Activated naive CD4-positive, alpha-beta T cell treated with anti-CD3 and anti-CD28 coated beads, Interleukin-2, amount 50 U/mL, for 72 hours (primary cell): ENCODE measurements around the gene POM121C. TPM values are rescaled to one million over a fixed set of nuclear protein-coding genes. Genes with fewer than 3 reads are reported as not detected.
"Not testable (repeated sequence)": the region's sequence is repeated elsewhere in the genome, so short reads cannot be mapped to it uniquely, and the experiment has no call there.

Experiments
- ATAC-seq, 2 donors: fragments of 150-1000 bp; cut with Tn5 transposase; 2 replicates each; pipeline ENCODE4 v1.10.0; 2021; ENCODE audit warnings: mild to moderate bottlenecking in 2 of 2, moderate library complexity in 2 of 2
- DNase-seq, 2 donors: peaks; one replicate each; pipeline ENCODE4 v3.0.0; 2021 to 2022; ENCODE audit warnings: low spot score in 2 of 2
- H3K27ac Mint-ChIP-seq, 2 donors: one replicate each; pipeline ENCODE4 v1.8.0; 2022; ENCODE audit warnings: mild to moderate bottlenecking in 2 of 2, mixed read lengths in 2 of 2
- H3K36me3 Mint-ChIP-seq, 2 donors: one replicate each; pipeline ENCODE4 v1.8.0; 2022; ENCODE audit warnings: mixed read lengths in 2 of 2
- H3K9me3 Mint-ChIP-seq, 2 donors: one replicate each; pipeline ENCODE4 v1.8.0; 2022; ENCODE audit warnings: mixed read lengths in 2 of 2
- total RNA-seq, 2 donors: library from RNA; stranded (reverse); gene quantifications; one replicate each; pipeline ENCODE4 v1.2.3, GENCODE V29; 2022

Gene POM121C
- 100 to 1,000 TPM in 1 of 2 donors, 10 to 100 TPM in 1; 54.1 to 111 TPM for total RNA-seq

DNA sequence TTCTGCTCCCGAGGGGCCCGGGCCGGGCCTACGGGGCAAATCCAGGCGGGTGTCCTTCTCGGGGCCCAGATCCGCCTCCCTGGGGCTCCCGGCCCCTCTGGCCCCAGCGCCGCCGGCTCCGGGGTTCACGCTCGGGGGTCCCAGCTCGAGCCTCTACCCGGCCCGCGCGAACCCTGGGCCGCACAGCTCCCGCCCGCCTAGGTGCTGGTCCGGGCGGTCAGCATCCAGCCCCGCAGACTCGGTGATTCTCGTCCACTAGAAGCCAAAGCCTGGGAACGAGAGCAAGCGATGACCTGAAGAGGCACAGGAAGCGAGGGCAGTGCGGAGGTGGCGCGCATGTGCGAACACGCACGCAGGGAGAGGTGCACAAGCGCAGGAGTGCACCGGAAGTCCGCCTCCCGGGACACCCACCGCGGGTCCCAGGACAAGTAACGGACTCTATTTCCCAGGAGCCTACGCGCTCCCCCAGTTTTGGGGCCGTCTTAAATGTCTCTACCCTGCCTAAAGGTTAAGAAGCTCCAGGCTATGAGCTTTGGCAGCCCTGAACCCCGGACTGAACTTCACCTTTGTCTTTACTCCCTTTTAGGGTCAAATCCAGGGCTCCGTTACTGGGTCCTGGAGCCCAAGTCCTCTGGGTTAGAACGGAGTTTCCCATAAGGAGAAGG, at the start of gene POM121C:
POM121C (minus strand) TSS at position 321 of the 665 bp plus-strand sequence. CDS start 44,803 bp downstream, outside the sequence.
- ATAC-seq: peak; percentile 100
- Mint-ChIP-seq H3K27ac (peak within 1 kb of the TSS; percentile 88 to 91), H3K36me3 (peaks cover 0 to 15% of the 10 kb centered on the region in 2 donors)
- peak; percentile 81 to 89 for DNase-seq
- H3K9me3 Mint-ChIP-seq: not testable (repeated sequence)

DNA sequence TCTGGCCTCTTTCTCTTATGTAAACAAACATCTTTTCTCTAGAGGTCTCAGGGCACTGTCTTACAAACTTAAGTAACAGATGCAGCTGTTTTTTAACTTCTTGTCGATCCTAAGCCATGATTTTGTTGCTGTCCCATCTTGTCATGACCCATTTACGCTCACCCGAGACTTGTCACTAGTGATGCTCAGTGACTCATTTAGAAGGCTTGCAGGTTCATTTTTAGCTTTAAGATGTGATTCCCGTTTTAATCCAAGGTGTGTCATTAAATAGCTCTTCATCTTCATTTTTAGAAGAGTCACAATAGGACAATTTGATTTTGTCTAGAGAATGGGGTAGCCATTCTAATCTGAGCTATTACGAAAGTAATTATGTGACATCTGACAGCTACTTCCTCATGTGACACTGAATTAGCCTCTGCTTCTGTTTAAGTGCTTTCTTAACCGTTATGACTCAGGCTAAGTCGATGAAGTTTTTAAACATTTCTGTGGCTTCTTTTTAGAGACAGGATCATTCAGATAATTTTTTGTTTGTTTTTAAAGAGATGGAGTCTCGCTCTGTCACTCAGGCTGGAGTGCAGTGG, 48.7 kb upstream of the POM121C start:
- H3K9me3 Mint-ChIP-seq: no peaks in the 10 kb centered on the region
- peak overlapping the region in 1 of 2 donors; percentile 40 for H3K27ac Mint-ChIP-seq

DNA sequence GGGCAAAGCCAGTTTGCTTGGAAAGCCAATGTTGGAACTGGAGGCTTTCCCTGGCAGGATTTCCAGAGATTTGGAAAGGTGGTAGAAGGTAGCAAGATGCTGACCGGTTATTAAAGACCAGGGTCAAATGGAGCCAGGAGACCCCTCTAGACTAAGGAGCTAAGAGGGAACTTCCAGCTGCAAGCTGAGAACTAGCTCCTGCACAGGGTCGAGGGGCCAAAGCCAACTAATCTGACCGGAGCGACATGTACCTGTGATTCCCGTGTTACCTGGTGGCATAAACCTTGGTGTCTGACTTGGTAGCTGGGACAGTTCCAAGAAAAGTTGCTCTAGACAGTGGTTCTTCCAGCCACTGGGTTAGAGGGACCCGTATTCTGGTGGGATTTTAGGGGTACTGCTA, 47.8 kb upstream of the POM121C start:
- no peak for ATAC-seq
- Mint-ChIP-seq H3K27ac (no peak overlapping the region), H3K36me3 (no peaks in the 10 kb centered on the region), H3K9me3 (no peaks in the 10 kb centered on the region)
- no peak for DNase-seq

More for the DNA sequence above, 48.7 kb upstream of the POM121C start:
- DNase-seq (no peak), ATAC-seq (peak; percentile 18 to 90)
- no peaks in the 10 kb centered on the region for H3K36me3 Mint-ChIP-seq

DNA sequence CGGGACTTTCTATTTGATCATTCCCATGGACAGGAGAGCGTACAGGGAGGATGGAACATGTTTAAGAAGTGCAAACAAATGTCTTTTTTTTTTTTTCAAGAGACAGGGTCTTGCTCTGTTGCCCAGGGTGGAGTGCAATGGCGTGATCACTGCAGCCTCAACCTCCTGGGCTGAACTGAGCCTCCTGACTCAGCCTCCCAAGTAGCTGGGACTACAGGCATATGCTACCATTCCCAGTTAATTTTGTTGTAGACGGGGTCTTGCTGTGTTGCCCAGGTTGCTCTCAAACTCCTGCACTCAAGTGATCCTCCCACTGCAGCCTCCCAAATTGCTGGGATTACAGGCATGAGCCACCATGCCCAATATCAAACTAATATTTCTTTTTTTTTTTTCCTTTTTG, 46.5 kb upstream of the POM121C start:
- no peaks in the 10 kb centered on the region for H3K9me3 Mint-ChIP-seq
- no peak for DNase-seq
- H3K36me3 Mint-ChIP-seq: no peaks in the 10 kb centered on the region
- H3K27ac Mint-ChIP-seq: no peak overlapping the region
- no peak for ATAC-seq

DNA sequence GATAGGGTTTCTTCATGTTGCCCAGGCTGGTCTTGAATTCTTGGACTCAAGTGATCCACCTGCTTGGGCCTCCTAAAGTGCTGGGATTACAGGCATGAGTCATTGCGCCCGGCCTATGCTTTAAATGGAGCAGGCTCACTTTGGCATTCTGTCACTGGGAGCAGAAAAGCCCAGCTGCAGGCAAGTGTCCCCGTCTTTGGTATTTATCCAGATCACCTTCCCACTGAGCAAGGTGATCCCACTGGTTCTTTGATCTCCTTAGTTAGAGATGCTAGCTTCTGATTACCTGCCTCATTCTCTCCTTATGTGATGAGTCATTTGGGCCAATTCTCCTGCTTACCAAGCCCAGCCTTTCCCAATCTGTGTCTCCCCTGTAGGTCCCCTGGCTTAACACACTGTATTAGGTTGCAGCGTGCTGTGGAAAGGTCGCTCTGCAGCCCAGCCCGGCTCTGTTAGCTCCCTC, 45.3 kb upstream of the POM121C start:
- DNase-seq (no peak), ATAC-seq (no peak)
- Mint-ChIP-seq H3K27ac (peak overlapping the region in 1 of 2 donors; percentile 5), H3K9me3 (no peaks in the 10 kb centered on the region), H3K36me3 (peaks cover 8 to 9% of the 10 kb centered on the region in 2 donors)

DNA sequence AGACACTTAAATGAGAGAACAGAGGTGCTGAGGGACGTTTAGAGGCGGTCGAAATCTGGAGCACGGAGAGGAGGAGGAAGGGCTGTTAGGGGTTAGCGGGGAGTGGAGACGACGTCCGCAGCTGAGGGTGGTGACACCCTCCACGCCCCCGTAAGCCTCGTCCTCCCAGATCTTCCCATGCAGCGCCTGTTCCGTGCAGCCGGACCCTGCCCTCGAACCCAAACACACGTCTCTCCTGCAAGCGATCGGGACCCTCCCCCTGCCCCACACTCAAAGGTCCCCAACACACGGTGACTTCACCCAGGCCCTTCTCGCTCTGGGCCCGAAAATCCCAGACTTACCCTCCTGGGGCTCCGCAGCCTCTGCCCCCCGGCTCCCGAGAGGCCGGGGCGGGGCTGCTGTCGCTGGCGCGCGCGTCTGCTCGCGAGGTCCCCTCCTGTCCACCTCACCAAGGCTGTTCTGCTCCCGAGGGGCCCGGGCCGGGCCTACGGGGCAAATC, 41.2 kb upstream of the POM121C start:
- peaks cover 25 to 35% of the 10 kb centered on the region in 2 donors for H3K36me3 Mint-ChIP-seq
- ATAC-seq (peak in 1 of 2 donors; percentile 21), DNase-seq (peak; percentile 21 to 58)
- not testable (repeated sequence) for H3K9me3 Mint-ChIP-seq
- peak overlapping the region; percentile 96 for H3K27ac Mint-ChIP-seq

DNA sequence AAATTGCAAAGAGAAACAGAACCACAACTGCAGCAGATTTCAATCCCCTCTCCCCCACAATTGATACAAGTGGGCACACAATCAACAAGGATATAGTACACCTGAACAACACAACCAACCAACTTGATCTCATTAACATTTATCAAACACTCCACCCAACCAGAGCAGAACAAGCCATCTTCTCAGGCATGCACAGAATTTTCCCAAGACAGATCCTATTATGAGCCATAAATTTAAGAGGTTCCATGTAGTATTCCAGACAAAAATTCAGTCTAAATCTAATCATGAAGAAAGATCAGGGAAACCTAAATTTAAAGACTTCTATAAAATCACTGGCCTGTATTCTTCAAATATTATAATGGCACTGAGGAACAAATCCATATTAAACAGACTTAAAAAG, 35.6 kb upstream of the POM121C start:
- peaks cover 38 to 55% of the 10 kb centered on the region in 2 donors for H3K36me3 Mint-ChIP-seq
- H3K9me3 Mint-ChIP-seq: peaks cover 4 to 11% of the 10 kb centered on the region in 2 donors
- not testable (repeated sequence) for ATAC-seq, DNase-seq, H3K27ac Mint-ChIP-seq

DNA sequence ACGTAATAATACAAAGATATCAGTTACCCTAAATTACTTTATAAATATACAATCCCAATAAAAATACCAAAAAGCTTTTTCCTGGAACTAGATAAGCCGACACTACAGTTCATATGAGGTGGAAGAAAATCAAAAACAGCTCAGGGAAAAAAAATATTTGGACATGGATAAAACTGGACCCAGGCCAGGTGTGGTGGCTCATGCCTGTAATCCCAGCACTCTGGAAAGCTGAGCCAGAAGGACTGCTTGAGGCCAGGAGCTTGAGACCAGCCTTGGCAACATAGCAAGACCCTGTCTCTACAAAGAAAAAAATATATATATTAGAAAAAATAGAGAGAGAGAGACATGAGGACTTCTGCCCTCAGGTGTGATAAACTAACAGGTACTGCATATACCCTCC, 32.7 kb upstream of the POM121C start:
- ATAC-seq, H3K27ac Mint-ChIP-seq, DNase-seq: not testable (repeated sequence)
- H3K9me3 Mint-ChIP-seq: peaks cover 4 to 11% of the 10 kb centered on the region in 2 donors
- H3K36me3 Mint-ChIP-seq: peaks cover 32 to 41% of the 10 kb centered on the region in 2 donors

DNA sequence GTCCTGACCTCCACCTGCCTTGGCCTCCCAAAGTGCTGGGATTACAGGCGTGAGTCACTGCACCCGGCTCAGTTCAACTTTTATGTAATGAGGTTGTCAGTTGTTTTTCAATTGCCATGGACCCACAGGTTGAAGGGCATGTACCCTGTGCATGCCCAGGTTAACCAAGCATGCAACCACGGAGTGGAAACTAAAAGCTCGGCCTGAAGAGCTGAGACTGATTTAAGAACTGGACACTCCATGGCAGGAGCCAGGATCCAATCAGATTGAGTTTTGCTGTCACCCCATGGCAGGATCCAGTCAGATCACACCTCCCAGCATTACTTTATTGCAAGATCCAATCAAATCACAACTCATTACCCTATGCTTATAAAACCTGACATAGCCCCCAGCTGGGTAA, 22.9 kb upstream of the POM121C start:
- H3K9me3 Mint-ChIP-seq, DNase-seq, ATAC-seq, H3K27ac Mint-ChIP-seq, H3K36me3 Mint-ChIP-seq: not testable (repeated sequence)

DNA sequence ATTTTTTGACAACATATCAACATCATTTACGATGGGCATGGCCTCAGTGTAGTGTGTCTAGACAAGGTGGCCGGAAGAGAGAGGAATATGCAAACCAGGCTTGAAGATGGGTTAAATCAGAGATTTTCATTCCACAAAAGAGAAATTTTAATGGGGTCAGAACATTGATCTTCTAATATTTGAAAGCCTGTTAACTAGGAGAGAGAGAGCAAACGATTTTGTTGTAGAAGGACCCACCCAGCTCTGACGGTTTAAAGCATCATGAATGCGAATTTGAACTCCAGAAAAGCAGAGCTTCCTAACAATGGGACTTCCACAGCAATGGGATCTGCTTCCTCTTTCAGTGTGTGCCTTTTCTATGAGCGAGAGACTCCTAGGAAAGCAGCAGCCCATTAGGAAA, 5.9 kb upstream of the POM121C start, which contains the start of gene SPDYE5:
SPDYE5 (plus strand) TSS at position 301 of the 400 bp plus-strand sequence. CDS start 1,728 bp downstream, outside the sequence.
- H3K36me3 Mint-ChIP-seq, ATAC-seq, DNase-seq, H3K9me3 Mint-ChIP-seq, H3K27ac Mint-ChIP-seq: not testable (repeated sequence)

DNA sequence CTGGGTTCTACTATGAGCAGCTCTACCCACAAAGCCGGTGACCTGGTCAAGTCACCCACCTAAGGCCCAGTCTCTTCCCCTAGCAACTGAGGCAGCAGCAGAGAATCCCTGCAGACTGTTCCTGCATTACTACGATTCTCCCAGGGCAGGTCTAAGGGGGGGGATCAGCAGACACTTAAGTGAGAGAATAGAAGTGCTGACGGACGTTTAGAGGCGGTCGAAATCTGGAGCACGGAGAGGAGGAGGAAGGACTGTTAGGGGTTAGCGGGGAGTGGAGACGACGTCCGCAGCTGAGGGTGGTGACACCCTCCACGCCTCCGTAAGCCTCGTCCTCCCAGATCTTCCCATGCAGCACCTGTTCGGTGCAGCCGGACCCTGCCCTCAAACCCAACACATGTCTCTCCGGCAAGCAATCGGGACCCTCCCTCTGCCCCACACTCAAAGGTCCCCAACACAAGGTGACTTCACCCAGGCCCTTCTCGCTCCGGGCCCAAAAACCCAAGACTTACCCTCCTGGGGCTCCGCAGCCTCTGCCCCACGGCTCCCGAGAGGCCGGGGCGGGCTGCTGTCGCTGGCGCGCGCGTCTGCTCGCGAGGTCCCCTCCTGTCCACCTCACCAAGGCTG, 632 bp downstream of the POM121C start:
- not testable (repeated sequence) for H3K9me3 Mint-ChIP-seq
- Mint-ChIP-seq H3K27ac (peak overlapping the region; percentile 88 to 91), H3K36me3 (peaks cover 0 to 15% of the 10 kb centered on the region in 2 donors)
- ATAC-seq (peak in 1 of 2 donors; percentile 10), DNase-seq (peak in 1 of 2 donors; percentile 5)

DNA sequence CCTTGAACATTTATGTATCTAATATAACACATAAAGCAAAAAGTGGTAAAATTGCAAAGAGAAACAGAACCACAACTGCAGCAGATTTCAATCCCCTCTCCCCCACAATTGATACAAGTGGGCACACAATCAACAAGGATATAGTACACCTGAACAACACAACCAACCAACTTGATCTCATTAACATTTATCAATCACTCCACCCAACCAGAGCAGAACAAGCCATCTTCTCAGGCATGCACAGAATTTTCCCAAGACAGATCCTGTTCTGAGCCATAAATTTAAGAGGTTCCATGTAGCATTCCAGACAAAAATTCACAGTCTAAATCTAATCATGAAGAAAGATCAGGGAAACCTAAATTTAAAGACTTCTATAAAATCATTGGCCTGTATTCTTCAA, 5.8 kb downstream of the POM121C start:
- H3K27ac Mint-ChIP-seq, H3K9me3 Mint-ChIP-seq, DNase-seq, ATAC-seq: not testable (repeated sequence)
- H3K36me3 Mint-ChIP-seq: peaks cover 0 to 10% of the 10 kb centered on the region in 2 donors

DNA sequence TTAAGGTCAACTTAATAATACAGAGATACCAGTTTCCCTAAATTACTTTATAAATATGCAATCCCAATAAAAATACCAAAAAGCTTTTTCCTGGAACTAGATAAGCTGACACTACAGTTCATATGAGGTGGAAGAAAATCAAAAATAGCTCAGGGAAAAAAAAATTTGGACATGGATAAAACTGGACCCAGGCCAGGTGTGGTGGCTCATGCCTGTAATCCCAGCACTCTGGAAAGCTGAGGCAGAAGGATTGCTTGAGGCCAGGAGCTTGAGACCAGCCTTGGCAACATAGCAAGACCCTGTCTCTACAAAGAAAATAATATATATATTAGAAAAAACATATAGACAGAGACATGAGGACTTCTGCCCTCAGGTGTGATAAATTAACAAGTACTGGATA, 8.6 kb downstream of the POM121C start:
- not testable (repeated sequence) for H3K36me3 Mint-ChIP-seq, ATAC-seq, DNase-seq, H3K9me3 Mint-ChIP-seq, H3K27ac Mint-ChIP-seq

DNA sequence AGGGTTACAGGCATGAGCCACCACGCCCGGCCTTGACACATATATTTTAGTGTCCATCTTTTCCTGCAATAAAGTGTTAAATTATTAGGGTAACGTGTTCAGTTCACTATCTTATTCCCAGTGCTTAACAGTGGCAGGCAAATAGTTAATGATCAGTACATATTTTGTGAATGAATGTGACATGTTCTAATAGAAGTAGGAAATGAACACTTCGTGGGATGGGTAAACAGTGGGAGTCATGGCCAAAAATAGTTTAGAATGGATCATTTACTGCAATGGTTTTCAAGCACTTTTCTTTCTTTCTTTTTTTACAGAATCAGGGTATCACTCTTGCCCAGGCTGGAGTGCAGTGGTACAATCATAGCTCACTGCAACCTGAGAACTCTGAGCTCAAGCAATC, 15.9 kb downstream of the POM121C start:
- H3K27ac Mint-ChIP-seq, DNase-seq, H3K9me3 Mint-ChIP-seq, ATAC-seq: not testable (repeated sequence)
- H3K36me3 Mint-ChIP-seq: peaks cover 5 to 34% of the 10 kb centered on the region in 2 donors

DNA sequence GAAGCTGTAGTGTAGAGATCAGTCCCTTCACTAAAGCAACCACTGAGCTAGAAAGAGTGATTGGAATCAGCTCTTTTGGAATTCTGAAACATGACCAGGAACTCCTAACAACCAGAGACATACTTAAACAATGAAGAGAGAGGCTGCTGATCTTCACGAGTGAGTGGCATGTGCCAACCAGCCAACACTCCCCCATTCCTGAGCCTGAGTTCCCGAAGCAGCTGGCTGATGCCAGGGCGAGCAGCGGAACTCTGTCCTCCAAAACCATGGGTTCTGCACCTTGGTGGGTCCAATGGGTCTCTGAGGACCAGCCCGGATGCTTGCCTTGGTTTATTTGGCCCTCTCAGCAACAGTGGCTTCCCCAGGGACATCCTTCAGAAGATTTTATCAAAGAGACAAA, 25.6 kb downstream of the POM121C start:
- H3K36me3 Mint-ChIP-seq, DNase-seq, H3K27ac Mint-ChIP-seq, H3K9me3 Mint-ChIP-seq, ATAC-seq: not testable (repeated sequence)

DNA sequence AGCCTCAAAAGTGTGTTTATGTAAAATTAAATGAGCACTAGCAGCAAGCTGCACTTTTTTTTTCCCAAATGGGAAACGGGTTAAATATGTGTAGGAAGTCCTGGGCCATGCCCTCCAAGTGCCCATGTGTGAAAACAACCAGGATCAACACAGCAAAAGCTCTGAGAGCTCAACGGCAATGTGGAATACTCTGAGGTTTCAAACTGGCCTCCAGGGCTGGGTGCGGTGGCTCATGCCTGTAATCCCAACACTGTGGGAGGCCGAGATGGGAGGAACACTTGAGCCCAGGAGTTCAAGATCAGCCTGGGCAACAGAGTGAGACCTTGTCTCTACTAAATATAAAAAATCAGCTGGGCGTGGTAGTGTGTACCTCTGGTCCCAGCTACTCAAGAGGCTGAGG, 28.1 kb downstream of the POM121C start:
- H3K9me3 Mint-ChIP-seq, H3K27ac Mint-ChIP-seq, H3K36me3 Mint-ChIP-seq, ATAC-seq, DNase-seq: not testable (repeated sequence)

DNA sequence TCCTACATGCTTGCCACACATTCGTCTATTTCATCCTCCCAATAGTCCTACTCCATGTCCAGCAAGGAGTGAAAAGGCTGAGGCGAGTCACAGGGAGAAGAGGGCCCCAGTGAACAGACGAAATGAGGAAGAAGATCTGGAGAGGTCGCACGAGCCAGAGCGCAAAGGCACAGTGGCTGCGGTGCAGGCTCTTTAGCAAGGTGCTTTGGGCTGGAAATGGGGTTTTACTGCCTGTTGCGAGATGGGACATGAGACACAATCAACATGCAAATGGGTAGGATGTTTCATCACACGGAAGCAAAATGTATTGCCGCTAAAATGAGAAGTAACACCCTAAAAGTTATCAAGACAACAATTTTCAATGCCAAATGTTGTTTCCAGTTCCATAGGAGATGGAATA, 29.7 kb downstream of the POM121C start:
- H3K9me3 Mint-ChIP-seq, DNase-seq, ATAC-seq, H3K27ac Mint-ChIP-seq, H3K36me3 Mint-ChIP-seq: not testable (repeated sequence)
